Hepatocyte (in vitro differentiated cells): ENCODE measurements around the gene METAP1. TPM values are rescaled to one million over a fixed set of nuclear protein-coding genes. Genes with fewer than 3 reads are reported as not detected.

Experiments
- DNase-seq: peaks from one replicate; pipeline ENCODE4 v3.0.0-alpha.2; 2016; ENCODE audit warnings: low spot score
- H2AFZ ChIP-seq: fragments of 200-600 bp; sonication (generic); 2 replicates; pipeline ENCODE4 v1.6.0; 2016; ENCODE audit warnings: antibody characterized with exemption, mild to moderate bottlenecking
- H3K27ac ChIP-seq: fragments of 200-600 bp; sonication (generic); 2 replicates; pipeline ENCODE4 v1.5.1; 2016; ENCODE audit warnings: mild to moderate bottlenecking
- H3K27me3 ChIP-seq: fragments of 200-600 bp; sonication (generic); 2 replicates; pipeline ENCODE4 v1.6.1; 2016
- H3K36me3 ChIP-seq: fragments of 200-600 bp; sonication (generic); replicated peaks from 2 replicates; pipeline ENCODE4 v1.5.1; 2016; ENCODE audit warnings: low read depth; ENCODE audit not compliant: insufficient read depth
- H3K4me1 ChIP-seq: fragments of 200-600 bp; sonication (generic); 2 replicates; pipeline ENCODE4 v1.5.1; 2016; ENCODE audit warnings: mild to moderate bottlenecking, moderate library complexity; ENCODE audit not compliant: insufficient read depth
- H3K4me2 ChIP-seq: fragments of 200-600 bp; sonication (generic); 2 replicates; pipeline ENCODE4 v1.6.0; 2016
- H3K4me3 ChIP-seq: fragments of 200-600 bp; sonication (generic); 2 replicates; pipeline ENCODE4 v1.5.1; 2016; ENCODE audit warnings: mild to moderate bottlenecking
- H3K79me2 ChIP-seq: fragments of 200-600 bp; sonication (generic); 2 replicates; pipeline ENCODE4 v1.6.0; 2017; ENCODE audit warnings: mild to moderate bottlenecking
- H3K9me2 ChIP-seq: fragments of 200-600 bp; sonication (generic); replicated peaks from 2 replicates; pipeline ENCODE4 v1.6.0; 2017; ENCODE audit warnings: mild to moderate bottlenecking; ENCODE audit not compliant: insufficient read depth
- H3K9me3 ChIP-seq: fragments of 200-600 bp; sonication (generic); 2 replicates; pipeline ENCODE4 v1.5.1; 2016; ENCODE audit warnings: low read depth, mild to moderate bottlenecking
- H4K20me1 ChIP-seq: fragments of 200-600 bp; sonication (generic); 2 replicates; pipeline ENCODE4 v1.6.0; 2016; ENCODE audit warnings: mild to moderate bottlenecking; ENCODE audit not compliant: insufficient read depth, poor library complexity, severe bottlenecking
- EZH2 ChIP-seq: fragments of 200-600 bp; sonication (generic); IDR thresholded peaks from 2 replicates; pipeline ENCODE4 v1.6.1; 2016; ENCODE audit warnings: antibody characterized with exemption, mild to moderate bottlenecking, borderline replicate concordance
- EZH2phosphoT487 ChIP-seq: fragments of 200-600 bp; sonication (generic); IDR thresholded peaks from one replicate; pipeline ENCODE4 v1.6.1; 2018; ENCODE audit warnings: antibody characterized with exemption, mild to moderate bottlenecking, low read depth, moderate library complexity; ENCODE audit not compliant: unreplicated experiment, severe bottlenecking
- WGBS: methylation state at CpG from one replicate; pipeline ENCODE4 v1.1.6; 2016; ENCODE audit warnings: low lambda C conversion rate; ENCODE audit errors: missing lambda C conversion rate; 5-methylcytosine and 5-hydroxymethylcytosine counted together
- polyA plus RNA-seq: library from polyadenylated mRNA; unstranded; fragments of >200 nt; fragmentation: Nextera tagmentation; extraction: Ambion mirVana; gene quantifications from 2 replicates; pipeline ENCODE4 v1.2.1, GENCODE V29; 2016
- total RNA-seq: library from RNA; depleted of rRNA; stranded (reverse); fragments of >200 nt; gene quantifications from 2 replicates; pipeline ENCODE4 v1.2.3, GENCODE V29; 2014
- TF ChIP-seq, protein P1 (sequence below): fragments of 200-600 bp; sonication (generic); IDR thresholded peaks from 2 replicates; pipeline ENCODE4 v1.5.1; 2016; ENCODE audit warnings: antibody characterized with exemption, mild to moderate bottlenecking; ENCODE audit not compliant: poor library complexity

The METAP1 gene
- total and polyA plus RNA-seq, 2 experiments from 2014 or later: 26.3 to 50.8 TPM

DNA sequence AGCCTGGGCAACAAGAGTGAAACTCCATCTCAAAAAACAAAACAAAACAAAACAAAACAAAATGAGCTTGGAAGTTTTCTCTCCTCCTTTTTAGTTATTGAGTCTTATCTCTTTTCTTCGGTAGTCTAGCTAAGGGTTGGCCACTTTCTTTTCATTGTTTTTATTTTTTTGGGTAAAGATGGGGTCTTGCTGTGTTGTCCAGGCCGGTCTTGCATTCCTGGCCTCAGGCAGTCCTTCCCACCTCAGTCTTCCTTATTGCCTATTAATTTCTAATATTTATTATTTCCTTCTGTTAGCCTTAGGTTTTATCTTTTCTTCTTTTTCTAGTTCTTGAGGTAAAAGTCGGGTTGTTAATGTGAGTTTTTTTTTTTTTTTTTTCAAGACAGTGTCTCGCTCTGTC is 16.4 kb downstream of the METAP1 start:
- TF ChIP-seq EZH2: no peak
- TF ChIP-seq, protein P1, sequence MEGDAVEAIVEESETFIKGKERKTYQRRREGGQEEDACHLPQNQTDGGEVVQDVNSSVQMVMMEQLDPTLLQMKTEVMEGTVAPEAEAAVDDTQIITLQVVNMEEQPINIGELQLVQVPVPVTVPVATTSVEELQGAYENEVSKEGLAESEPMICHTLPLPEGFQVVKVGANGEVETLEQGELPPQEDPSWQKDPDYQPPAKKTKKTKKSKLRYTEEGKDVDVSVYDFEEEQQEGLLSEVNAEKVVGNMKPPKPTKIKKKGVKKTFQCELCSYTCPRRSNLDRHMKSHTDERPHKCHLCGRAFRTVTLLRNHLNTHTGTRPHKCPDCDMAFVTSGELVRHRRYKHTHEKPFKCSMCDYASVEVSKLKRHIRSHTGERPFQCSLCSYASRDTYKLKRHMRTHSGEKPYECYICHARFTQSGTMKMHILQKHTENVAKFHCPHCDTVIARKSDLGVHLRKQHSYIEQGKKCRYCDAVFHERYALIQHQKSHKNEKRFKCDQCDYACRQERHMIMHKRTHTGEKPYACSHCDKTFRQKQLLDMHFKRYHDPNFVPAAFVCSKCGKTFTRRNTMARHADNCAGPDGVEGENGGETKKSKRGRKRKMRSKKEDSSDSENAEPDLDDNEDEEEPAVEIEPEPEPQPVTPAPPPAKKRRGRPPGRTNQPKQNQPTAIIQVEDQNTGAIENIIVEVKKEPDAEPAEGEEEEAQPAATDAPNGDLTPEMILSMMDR: no peak
- TF ChIP-seq EZH2phosphoT487: no peak
- Histone ChIP-seq H4K20me1 (no peaks in the 10 kb centered on the region), H2AFZ (no peak overlapping the region), H3K36me3 (no peaks in the 10 kb centered on the region), H3K4me2 (no peak overlapping the region), H3K9me2 (no peaks in the 10 kb centered on the region), H3K4me3 (no peak overlapping the region), H3K9me3 (no peaks in the 10 kb centered on the region), H3K27me3 (no peaks in the 10 kb centered on the region), H3K4me1 (no peaks in the 10 kb centered on the region), H3K79me2 (peaks cover 98% of the 10 kb centered on the region), H3K27ac (no peak overlapping the region)
- no peak for DNase-seq
- 74% methylated on average over 4 of the region's 4 CpGs for WGBS

DNA sequence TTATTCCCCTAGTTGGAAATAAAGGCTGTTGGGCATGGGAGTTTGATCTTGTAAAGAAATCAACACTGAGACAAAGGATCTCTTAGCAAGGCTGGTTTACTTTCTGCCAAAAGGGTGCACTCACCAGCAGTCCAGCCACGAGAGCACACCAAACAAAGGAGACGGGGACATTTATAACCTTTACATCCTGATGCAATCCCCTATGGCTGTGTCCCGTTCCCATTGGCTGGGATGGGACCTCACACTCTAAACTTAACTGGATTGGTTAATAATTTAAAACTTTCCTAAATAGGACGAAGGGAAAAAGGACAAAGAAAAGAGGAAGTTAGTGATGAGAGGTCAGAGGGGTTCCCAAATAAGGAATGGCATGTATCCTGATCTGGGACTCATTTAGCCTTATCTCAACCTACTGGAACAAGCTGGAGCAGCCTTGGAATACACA is 17.9 kb downstream of the METAP1 start:
- H3K27me3 ChIP-seq: no peaks in the 10 kb centered on the region
- H3K4me3 ChIP-seq: no peak overlapping the region
- peak overlapping the region; percentile 66 for H3K27ac ChIP-seq
- peaks cover 98% of the 10 kb centered on the region for H3K79me2 ChIP-seq
- TF ChIP-seq, protein P1: no peak
- no peak for TF ChIP-seq EZH2
- no peak for TF ChIP-seq EZH2phosphoT487
- no peak overlapping the region for H2AFZ ChIP-seq
- H3K4me1 ChIP-seq: no peaks in the 10 kb centered on the region
- WGBS: 59% methylated on average over 4 of the region's 4 CpGs
- H3K36me3 ChIP-seq: no peaks in the 10 kb centered on the region
- no peaks in the 10 kb centered on the region for H4K20me1 ChIP-seq
- no peak for DNase-seq
- H3K9me2 ChIP-seq: no peaks in the 10 kb centered on the region
- no peaks in the 10 kb centered on the region for H3K9me3 ChIP-seq
- H3K4me2 ChIP-seq: no peak overlapping the region

DNA sequence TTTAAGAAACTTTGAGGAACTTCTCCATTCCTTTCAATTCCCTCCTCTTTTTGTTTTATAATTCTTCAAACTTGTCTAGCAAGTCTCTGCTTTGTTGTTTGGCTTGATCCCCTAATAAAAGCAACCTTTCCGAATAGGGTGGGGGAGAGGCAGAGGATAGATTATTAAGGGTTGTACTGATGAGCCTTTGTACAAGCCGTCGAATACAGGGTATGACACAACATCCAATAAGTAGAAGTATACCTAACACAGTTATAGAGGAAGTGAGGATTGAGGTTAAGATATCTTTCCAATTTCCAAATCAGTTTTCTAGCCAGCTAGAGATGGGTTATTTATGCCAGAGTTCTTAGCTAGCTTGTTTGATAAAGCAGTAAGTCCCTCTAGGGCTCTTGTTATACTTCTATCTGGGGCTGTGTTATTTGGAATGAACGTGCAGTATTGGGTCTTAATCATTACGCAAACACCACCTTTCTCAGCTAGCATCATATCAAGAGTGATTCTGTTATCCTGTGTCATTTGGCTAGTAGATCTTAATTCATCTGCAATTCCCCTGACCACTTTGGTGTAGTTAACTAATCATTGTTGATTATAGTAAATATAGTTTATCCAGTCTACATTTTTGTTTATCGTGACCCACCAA is 18.5 kb downstream of the METAP1 start:
- H3K4me3 ChIP-seq: no peak overlapping the region
- peaks cover 98% of the 10 kb centered on the region for H3K79me2 ChIP-seq
- H3K4me1 ChIP-seq: no peaks in the 10 kb centered on the region
- peak overlapping the region; percentile 66 for H3K27ac ChIP-seq
- no peaks in the 10 kb centered on the region for H4K20me1 ChIP-seq
- peak overlapping the region; percentile 25 for H3K4me2 ChIP-seq
- no peaks in the 10 kb centered on the region for H3K36me3 ChIP-seq
- H3K9me2 ChIP-seq: no peaks in the 10 kb centered on the region
- H3K9me3 ChIP-seq: no peaks in the 10 kb centered on the region
- H3K27me3 ChIP-seq: no peaks in the 10 kb centered on the region
- no peak for DNase-seq
- H2AFZ ChIP-seq: no peak overlapping the region
- TF ChIP-seq EZH2: no peak
- TF ChIP-seq, protein P1: no peak
- no peak for TF ChIP-seq EZH2phosphoT487
- 93% methylated on average over 6 of the region's 6 CpGs for WGBS
